GM18951 (cell line): Measurements from ENCODE around the gene MTHFSD.

Source experiments
- POLR2A ChIP-seq: IDR thresholded peaks from 4 replicates; pipeline ENCODE4 v1.6.1; 2011; ENCODE audit warnings: mild to moderate bottlenecking; ENCODE audit not compliant: insufficient read length, insufficient read depth; ENCODE audit errors: extremely low read depth
- in situ Hi-C: fragments of 300-500 bp; cut with MboI; formaldehyde crosslinking; loops from one replicate; pipeline ENCODE4 v1.12.0; 2022; ENCODE audit warnings: low sequenced_read_pairs, mixed read lengths, inconsistent platforms; ENCODE audit not compliant: unreplicated experiment

The MTHFSD gene

DNA sequence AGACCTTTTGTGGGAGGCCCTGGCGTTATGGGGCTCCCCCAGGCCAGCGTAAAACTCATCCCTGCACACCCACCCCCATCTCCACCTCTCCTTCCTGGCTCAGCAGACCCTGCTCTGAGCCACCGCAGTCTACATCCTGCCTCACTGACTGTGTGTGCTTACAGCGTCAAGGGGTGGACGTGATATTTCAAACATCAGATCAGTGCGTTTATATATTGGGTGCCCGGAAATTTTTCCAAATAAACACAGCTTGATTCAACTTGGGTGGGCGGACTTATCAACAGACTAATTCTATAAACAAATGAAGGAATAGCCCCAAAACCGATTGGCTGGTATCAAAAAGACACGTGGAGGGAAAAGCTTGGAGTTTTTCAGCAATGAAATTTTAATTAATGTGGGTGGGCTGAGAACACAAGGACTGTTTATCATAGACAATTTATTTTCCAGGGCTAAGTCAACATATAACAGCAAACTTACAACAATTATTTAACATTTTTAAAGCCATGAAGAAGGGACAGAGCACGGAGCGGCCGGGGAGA lies 23.1 kb upstream of the MTHFSD start, which contains the start of gene FOXL1:
TSS of gene FOXL1 (plus strand) at position 489 of the 539 bp plus-strand sequence. CDS start 175 bp downstream, outside the sequence.
- in situ Hi-C loops: no loop called here

DNA sequence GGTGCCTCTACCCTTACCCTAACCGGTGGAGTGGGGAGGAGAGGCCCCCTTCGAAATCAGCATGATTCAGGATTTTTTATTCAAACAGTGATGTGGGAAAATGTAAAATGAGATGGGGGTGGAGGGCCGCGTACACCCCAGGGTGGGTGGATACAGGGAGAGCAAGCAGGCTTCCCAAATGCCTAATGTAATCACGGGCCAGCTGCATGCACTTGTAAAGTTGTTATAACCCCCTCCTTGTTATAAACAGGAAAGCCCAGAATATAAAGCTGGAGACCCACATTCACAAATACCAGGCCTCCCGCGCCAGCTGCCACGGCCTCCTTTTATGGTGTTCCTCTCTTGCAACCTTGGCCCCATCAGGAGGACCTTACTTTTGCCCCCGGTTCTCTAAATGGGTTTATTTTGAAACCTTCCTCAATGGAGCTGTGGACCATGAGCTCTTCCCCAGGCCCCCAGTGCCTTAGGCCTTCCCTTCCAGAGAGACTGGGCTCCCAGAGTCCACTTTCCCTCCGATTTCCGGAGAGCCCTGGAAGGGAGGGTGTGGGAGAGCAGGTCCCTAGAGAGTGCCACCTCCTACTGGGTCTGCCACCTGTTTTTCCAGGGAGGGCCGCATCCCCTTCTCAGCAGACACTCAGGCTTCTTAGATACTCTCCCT lies 22.4 kb upstream of the MTHFSD start:
- TF ChIP-seq POLR2A: no peak
- in situ Hi-C loops: no loop called here

More for the DNA sequence above, 23.1 kb upstream of the MTHFSD start, which contains the start of gene FOXL1:
- TF ChIP-seq POLR2A: no peak

DNA sequence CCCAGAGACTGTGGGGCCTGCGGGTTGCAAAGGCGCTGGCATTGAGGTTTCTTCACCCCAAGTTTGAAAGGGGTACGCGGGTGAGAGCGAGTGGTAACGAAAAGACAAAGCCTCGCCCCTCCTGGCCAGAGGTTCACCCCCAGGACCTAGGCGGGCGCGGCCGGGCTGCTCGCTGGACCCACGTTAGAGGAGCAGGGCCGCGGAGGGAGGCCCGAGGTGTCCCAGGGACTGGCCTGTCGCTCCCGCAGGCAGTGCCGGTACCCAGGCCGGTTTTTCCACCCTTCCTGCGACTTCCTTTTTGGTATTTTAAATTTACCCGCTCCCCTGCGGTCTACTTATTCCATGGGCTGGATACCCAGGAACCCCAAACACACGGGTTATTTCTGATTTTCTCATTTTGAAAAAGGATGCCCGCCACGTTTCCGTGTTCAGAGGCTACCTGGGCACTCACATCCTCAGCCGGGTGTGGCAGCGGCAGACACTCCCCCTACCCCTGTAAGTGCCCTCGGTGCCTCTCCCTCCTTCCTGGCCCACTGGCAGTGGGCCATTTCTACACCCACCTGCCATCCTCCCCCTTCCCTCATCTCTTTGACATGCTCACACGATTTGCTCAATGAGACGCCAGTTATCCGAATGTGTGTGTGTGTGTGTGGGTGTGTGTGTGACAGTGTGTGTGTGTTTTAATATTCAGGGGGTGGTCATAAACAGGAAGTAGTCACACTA lies 21.7 kb upstream of the MTHFSD start:
- TF ChIP-seq POLR2A: no peak
- in situ Hi-C loops: no loop called here

DNA sequence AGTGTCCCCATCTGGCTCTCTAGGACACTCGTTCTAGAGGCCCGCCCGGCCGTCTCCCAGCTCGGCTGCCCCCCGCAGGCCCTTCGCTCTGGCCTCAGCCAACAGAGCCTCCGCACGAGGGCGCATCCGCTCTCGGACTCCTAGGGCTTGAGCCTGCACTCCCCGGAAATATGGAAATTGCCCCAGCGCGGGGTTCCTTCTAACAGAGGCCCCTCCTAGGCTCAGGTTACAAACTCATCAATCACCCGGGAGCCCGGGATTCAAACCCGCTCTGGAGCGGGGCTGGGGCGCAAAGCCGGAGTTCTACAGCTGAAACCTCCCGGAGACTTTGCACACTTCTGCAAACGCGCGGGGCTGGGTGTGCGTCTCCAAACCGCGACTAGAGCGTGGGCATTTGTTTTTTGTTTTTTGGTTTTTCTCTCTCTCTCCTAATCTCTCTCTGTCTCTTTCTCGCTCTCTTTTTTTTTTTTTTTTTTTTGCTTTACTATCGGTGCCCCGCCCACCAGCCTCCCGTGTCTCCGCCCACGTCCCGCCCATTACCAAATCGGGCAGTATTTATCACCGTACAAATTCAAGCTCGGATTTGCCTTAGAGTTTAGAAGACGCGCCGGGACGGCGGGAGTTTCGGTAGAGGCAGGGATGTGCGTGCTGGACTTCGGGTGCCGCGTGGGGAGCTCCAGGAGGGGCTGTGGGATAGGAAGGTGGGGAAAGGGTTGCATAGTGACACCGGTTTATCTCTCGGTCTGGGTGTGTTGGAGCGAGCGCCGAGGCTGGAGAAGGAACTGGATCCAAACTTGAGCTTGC lies 20.9 kb upstream of the MTHFSD start:
- no peak for TF ChIP-seq POLR2A
- in situ Hi-C loops: no loop called here

DNA sequence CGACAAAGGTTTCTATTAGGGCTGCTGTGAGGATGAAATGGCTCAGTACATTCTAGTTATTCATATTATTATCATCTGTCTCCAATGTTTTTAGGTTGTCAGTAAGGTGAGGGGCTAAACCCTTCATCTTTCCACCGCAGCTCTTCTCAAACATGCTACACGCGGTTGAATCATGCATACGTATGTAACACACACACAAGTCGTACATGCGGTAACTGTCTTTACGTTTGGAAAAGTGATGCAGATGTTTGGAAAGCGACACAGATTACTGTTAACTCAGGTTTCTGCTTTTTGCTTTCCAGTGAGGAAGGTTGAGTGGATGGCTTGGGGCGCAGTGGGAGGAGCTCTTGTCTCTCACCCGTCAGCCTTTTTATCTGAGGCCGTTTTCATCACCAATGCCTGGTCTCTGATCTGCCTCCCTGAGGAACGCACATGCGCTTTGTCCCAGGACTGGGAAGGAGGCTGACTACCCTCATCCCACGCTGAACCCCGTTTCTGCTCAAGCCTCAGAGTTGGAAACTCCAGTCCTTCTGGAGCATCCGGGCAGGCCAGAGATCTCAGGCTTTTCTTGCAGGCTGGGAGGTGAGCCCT lies 20.2 kb upstream of the MTHFSD start:
- in situ Hi-C loops: no loop called here
- no peak for TF ChIP-seq POLR2A

DNA sequence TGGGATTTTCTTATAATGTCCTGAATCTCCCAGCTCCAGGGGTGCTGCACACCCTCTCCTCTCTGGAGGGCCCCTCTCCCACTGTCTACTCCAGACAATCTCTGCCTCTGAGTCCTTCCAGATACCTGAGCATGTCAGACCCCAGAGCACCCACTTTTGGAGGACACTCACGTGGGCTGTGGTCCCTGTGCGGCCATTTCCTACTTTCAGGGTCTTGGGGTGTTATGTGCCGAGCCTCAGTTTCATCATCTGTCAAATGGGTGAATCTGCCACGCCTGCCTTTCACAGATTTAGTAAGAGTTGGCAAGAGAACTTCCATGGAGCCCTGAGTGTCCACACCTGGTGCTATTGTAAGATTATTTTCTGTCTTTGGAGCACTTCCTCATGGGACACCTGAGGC lies 19.6 kb upstream of the MTHFSD start:
- in situ Hi-C loops: loop anchor here (25.0 kb wide), 1 partner anchor 713 kb away; no protein-coding TSS in a partner anchor
- TF ChIP-seq POLR2A: no peak

DNA sequence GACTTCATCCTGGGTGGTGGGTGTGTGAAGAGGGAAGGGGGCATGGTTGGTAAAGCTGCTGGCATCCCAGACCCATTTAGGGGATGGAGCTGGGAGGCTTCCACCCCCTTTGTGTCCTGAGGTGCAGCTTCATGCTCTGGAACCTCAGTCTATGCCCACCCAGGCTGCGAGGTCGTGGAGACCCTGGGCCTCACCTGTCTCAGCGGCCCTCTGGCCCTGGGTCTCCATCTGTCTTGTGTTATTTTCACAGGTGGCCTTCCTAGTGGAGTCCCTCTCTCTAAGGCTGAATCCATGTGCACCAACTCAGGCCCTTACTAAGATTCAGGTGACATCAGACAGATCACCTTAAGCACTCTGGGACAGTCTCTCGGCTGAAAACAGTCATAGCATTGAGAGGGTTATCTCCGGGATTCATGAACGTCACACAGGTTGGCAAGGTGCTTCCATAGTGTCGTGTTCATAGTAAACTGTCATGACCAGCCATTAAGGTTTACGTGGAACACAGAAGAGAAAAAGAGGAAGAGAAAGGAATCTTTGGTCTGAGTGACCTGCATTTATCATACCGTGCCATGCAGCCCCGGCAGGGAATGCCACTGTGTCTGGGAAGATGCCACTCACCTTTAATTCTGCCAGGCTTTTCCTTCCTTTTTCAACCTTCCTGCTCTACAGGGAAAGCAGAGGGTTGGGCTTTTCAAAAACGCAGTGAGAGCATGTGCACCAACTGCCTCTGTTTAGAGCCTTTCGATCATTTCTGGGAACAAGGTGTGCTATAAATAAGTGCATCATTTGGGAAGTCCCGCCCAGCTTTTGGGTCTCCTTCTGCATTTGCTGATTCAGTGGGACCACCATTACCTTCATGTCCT lies 18.8 kb upstream of the MTHFSD start:
- no peak for TF ChIP-seq POLR2A
- in situ Hi-C loops: loop anchor here (25.0 kb wide), 1 partner anchor 713 kb away; no protein-coding TSS in a partner anchor

DNA sequence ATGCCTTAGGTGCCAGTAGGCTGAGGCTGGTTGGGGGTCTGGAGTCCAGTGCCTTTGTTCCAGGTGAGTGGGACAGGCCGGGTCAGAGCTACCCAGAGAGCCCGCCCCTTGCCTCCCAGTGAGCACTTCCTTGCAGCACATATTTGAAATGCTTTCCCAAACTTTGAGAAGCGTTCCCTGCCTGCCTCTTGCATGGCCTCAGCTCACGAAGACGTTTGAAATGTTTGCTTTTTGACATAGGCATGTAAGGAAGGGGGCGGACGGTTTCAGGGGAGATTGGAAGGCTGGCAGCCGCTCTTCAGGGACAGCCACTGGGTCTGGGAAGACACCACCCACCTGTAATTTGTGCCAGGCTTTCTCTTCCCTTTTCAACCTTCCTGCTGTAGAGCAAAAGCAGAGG lies 18.2 kb upstream of the MTHFSD start:
- no peak for TF ChIP-seq POLR2A
- in situ Hi-C loops: loop anchor here (25.0 kb wide), 1 partner anchor 714 kb away; no protein-coding TSS in a partner anchor

DNA sequence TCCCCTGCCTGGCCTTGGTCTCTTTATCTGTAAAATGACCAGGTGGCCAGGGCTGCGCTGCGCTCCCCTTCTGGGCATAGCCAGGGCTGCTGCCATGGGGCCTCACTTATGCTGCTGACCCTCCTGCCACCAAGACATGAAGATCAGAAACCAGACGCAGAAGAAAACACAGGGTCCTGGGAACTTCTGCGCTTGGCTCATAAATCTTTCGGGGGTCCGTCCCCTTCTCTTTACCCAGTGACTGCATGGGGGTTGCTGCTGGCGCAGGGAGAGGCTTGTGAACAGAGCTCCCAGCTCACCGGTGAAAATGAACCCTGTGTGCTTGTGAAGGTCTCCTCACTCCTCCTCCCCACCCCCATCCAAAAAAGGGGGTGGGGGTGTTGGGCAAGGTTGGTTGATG lies 17.6 kb upstream of the MTHFSD start:
- in situ Hi-C loops: loop anchor here (25.0 kb wide), 1 partner anchor 715 kb away; no protein-coding TSS in a partner anchor
- no peak for TF ChIP-seq POLR2A

DNA sequence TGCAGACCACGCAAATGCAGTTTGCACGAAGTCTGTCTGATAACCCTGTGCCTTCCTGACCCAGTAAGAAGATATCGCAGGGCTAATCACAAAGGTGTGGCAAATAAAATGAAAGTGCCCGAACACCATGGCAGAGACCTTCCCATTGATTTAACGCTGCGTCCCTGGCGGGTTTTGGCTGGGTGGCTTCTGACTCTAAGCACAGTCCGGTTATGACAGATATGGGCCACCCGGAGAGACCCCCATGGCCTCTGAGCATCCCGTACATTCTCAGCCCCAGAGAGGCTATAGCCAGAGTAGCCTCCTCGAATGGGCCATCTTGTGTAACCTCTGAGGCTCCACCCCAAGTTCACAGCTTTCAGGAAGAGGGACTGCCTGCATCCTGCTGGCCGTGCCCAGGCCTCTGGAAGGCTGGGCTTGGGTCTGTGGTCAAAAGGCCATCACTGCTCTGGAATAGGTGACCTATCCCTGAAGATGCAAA lies 17.0 kb upstream of the MTHFSD start:
- in situ Hi-C loops: loop anchor here (25.0 kb wide), 1 partner anchor 715 kb away; no protein-coding TSS in a partner anchor

DNA sequence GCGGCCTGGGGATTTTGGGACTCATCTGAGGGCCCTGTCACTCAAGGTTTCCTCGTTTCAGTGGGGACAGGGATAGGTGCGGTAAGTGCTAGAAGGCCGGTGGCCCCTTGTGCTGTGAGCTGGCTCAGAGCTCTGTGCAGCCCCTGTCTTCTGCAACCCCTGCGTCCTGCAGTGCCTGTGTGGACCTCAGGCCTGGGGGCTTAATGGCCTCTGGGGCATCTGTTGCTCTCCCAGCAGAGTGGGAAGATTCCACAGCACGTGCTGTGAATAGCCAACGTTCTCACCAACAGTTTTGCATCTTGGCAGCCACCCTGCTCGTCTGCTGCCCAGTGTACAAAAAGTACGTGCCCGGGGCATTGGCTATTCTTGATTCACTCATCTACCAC lies 16.5 kb upstream of the MTHFSD start:
- TF ChIP-seq POLR2A: no peak
- in situ Hi-C loops: loop anchor here (25.0 kb wide), 1 partner anchor 716 kb away; no protein-coding TSS in a partner anchor

More for the DNA sequence above, 17.0 kb upstream of the MTHFSD start:
- no peak for TF ChIP-seq POLR2A
